Memory B cell (primary cell): ENCODE measurements around the gene ADGRF3.
"Not testable (repeated sequence)": the region's sequence is repeated elsewhere in the genome, so short reads cannot be mapped to it uniquely, and the experiment has no call there.

Experiments
- ATAC-seq: fragments of 150-1000 bp; cut with Tn5 transposase; 2 replicates; pipeline ENCODE4 v1.10.0; 2021; ENCODE audit warnings: low read depth, mild to moderate bottlenecking, moderate library complexity
- DNase-seq, 2 donors: peaks; one replicate each; pipeline ENCODE4 v3.0.0; 2022; ENCODE audit warnings: low spot score in 2 of 2
- H3K27ac Mint-ChIP-seq: one replicate; pipeline ENCODE4 v1.8.0; 2022; ENCODE audit warnings: mild to moderate bottlenecking, moderate library complexity, mixed read lengths
- H3K27me3 Mint-ChIP-seq: one replicate; pipeline ENCODE4 v1.8.0; 2022; ENCODE audit warnings: mixed read lengths
- H3K36me3 Mint-ChIP-seq: one replicate; pipeline ENCODE4 v1.8.0; 2022; ENCODE audit warnings: mild to moderate bottlenecking, mixed read lengths
- H3K4me1 Mint-ChIP-seq: one replicate; pipeline ENCODE4 v1.8.0; 2022; ENCODE audit warnings: mixed read lengths
- H3K4me3 Mint-ChIP-seq: one replicate; pipeline ENCODE4 v1.8.0; 2022; ENCODE audit warnings: mild to moderate bottlenecking, moderate library complexity, mixed read lengths
- H3K9me3 Mint-ChIP-seq: one replicate; pipeline ENCODE4 v1.8.0; 2022; ENCODE audit warnings: mixed read lengths

ADGRF3 gene

GRCh38 chr2:26337298-26337697 is 9.3 kb downstream of the ADGRF3 start:
- Mint-ChIP-seq H3K9me3 (no peaks in the 10 kb centered on the region), H3K4me3 (no peak overlapping the region), H3K27ac (no peak overlapping the region), H3K27me3 (no peaks in the 10 kb centered on the region), H3K4me1 (no peaks in the 10 kb centered on the region), H3K36me3 (no peaks in the 10 kb centered on the region)
- no peak for ATAC-seq
- DNase-seq: no peak

- no peaks in the 10 kb centered on the region for H3K36me3 Mint-ChIP-seq
- no peaks in the 10 kb centered on the region for H3K4me1 Mint-ChIP-seq
- H3K27ac Mint-ChIP-seq: no peak overlapping the region
- ATAC-seq (no peak), DNase-seq (no peak)
- H3K27me3 Mint-ChIP-seq: no peaks in the 10 kb centered on the region
- no peaks in the 10 kb centered on the region for H3K9me3 Mint-ChIP-seq
- H3K4me3 Mint-ChIP-seq: no peak overlapping the region
These were observed 9.9 kb downstream of the ADGRF3 start for GRCh38 chr2:26336719-26337118.

DNA sequence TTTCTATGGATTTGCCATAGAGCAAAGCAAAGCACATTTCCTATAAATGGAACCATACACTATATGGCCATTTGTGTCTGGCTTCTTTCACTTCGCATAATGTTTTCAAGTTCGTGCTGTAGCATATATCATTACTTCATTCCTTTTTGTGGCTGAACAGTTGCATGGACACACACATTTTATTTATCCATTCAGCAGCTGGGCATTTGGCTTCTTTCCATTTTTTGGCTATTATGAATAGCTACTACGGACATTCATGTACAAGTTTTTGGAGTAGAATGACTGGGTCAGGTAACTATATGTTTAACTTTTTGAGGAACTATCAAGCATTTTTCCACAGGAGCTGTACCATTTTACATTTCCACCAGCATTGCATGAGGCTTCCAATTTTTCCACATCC is 11.4 kb downstream of the ADGRF3 start:
- no peaks in the 10 kb centered on the region for H3K36me3 Mint-ChIP-seq
- H3K27ac Mint-ChIP-seq: no peak overlapping the region
- H3K9me3 Mint-ChIP-seq: no peaks in the 10 kb centered on the region
- H3K4me3 Mint-ChIP-seq: no peak overlapping the region
- no peak for DNase-seq
- no peaks in the 10 kb centered on the region for H3K27me3 Mint-ChIP-seq
- no peak for ATAC-seq
- no peaks in the 10 kb centered on the region for H3K4me1 Mint-ChIP-seq

GRCh38 chr2:26333293-26333692 is 13.3 kb downstream of the ADGRF3 start:
- no peak overlapping the region for H3K4me3 Mint-ChIP-seq
- H3K36me3 Mint-ChIP-seq: no peaks in the 10 kb centered on the region
- H3K9me3 Mint-ChIP-seq: no peaks in the 10 kb centered on the region
- no peaks in the 10 kb centered on the region for H3K27me3 Mint-ChIP-seq
- ATAC-seq: no peak
- H3K27ac Mint-ChIP-seq: no peak overlapping the region
- no peaks in the 10 kb centered on the region for H3K4me1 Mint-ChIP-seq
- DNase-seq: no peak

- H3K4me1 Mint-ChIP-seq, ATAC-seq, H3K4me3 Mint-ChIP-seq, H3K27ac Mint-ChIP-seq, H3K9me3 Mint-ChIP-seq, H3K36me3 Mint-ChIP-seq, DNase-seq, H3K27me3 Mint-ChIP-seq: not testable (repeated sequence)
These were observed 15.3 kb downstream of the ADGRF3 start for GRCh38 chr2:26331321-26331720.

DNA sequence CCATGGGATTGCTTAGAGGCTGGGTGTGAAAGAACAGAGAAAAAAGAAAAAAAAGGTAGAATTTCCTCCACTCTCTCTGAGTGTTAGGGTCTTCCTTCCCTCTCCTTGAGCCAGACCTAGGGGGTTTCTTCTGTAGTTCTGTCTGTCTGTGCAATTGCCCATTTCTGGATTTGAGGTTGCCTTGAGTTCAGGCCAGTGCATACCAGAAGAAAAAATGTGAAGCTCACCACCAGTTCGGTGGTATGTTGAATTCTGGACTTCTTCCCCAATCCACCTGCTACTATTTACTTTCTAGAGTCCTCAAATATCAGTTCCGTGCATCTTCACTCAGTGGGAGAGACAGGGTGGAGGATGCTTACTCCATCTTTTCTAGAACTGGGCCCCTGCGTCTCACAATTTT is 16.0 kb downstream of the ADGRF3 start:
- Mint-ChIP-seq H3K4me3 (no peak overlapping the region), H3K4me1 (no peaks in the 10 kb centered on the region), H3K27me3 (no peaks in the 10 kb centered on the region), H3K36me3 (no peaks in the 10 kb centered on the region), H3K27ac (no peak overlapping the region), H3K9me3 (no peaks in the 10 kb centered on the region)
- no peak for DNase-seq
- no peak for ATAC-seq

- Mint-ChIP-seq H3K4me1 (no peaks in the 10 kb centered on the region), H3K27me3 (no peaks in the 10 kb centered on the region), H3K4me3 (no peak overlapping the region), H3K27ac (no peak overlapping the region), H3K9me3 (no peaks in the 10 kb centered on the region), H3K36me3 (no peaks in the 10 kb centered on the region)
- ATAC-seq (peak; percentile 99), DNase-seq (peak; percentile 65 to 70)
These were observed 16.5 kb downstream of the ADGRF3 start for GRCh38 chr2:26330114-26330549.

- not testable (repeated sequence) for DNase-seq, H3K27me3 Mint-ChIP-seq, H3K36me3 Mint-ChIP-seq, H3K4me1 Mint-ChIP-seq, H3K27ac Mint-ChIP-seq, H3K4me3 Mint-ChIP-seq, H3K9me3 Mint-ChIP-seq, ATAC-seq
These were observed 17.5 kb downstream of the ADGRF3 start for GRCh38 chr2:26329083-26329482.

GRCh38 chr2:26327291-26328272 is 19.0 kb downstream of the ADGRF3 start:
- DNase-seq: no peak
- Mint-ChIP-seq H3K27me3 (no peaks in the 10 kb centered on the region), H3K4me1 (no peaks in the 10 kb centered on the region), H3K9me3 (no peaks in the 10 kb centered on the region), H3K36me3 (no peaks in the 10 kb centered on the region), H3K27ac (no peak overlapping the region), H3K4me3 (no peak overlapping the region)
- no peak for ATAC-seq

DNA sequence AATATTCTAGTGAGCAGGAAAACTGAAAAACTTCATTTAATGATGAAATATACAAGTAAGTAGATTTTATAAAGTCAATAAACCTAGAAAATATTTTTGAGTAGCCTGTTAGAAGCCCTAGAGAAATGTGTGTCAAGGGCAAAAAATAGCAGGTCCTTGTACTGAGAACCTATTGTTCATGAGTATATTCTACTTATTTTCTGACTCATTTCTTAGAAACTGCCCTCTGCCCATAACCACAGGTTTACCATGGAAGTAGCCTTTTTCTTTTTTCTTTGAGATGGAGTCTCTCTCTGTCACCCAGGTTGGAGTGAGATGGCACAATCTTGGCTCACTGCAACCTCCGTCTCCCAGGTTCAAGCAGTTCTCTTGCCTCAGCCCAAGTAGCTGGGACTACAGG is 20.1 kb downstream of the ADGRF3 start:
- Mint-ChIP-seq H3K9me3 (no peaks in the 10 kb centered on the region), H3K27ac (no peak overlapping the region), H3K27me3 (no peaks in the 10 kb centered on the region), H3K36me3 (no peaks in the 10 kb centered on the region), H3K4me3 (no peak overlapping the region), H3K4me1 (no peaks in the 10 kb centered on the region)
- DNase-seq: no peak
- ATAC-seq: no peak

DNA sequence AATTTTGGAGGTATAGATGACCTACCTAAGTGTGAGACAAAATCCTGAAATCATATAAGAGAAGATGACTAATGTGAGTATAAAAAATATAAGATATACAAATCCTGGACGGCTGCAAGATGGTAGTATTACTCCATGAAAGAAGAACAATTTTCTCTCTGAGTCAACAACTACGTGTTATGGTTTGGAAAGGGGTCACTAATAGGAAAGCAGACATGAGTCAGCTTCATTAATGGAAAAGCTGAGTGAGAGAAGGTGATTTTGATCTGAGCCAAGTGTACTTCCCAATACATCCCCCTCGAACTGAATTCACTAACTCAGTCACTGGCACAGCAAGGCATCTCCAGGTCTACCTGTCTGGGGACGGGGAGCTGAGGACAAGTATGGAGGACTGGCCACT is 20.7 kb downstream of the ADGRF3 start:
- no peak overlapping the region for H3K27ac Mint-ChIP-seq
- no peak for DNase-seq

DNA sequence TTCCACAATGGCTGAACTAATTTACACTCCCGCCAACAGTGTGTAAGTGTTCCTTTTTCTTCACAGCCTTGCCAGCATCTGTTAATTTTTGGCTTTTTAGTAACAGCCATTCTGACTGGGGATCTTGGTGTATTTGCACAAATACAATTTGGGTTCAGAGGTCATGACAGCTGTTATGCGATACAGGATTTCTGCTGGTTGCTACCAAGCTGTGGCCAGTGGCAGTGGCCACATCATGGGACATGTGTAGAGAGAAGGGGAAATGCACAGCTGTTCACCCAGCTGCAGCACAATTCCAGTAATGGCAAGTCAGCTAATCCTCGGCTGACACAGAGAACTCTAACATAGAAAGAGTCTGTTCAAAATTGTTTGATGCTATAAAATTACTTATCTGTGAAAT is 21.7 kb downstream of the ADGRF3 start:
- Mint-ChIP-seq H3K27ac (no peak overlapping the region), H3K36me3 (no peaks in the 10 kb centered on the region), H3K9me3 (no peaks in the 10 kb centered on the region), H3K4me1 (no peaks in the 10 kb centered on the region), H3K27me3 (no peaks in the 10 kb centered on the region), H3K4me3 (no peak overlapping the region)
- ATAC-seq (no peak), DNase-seq (no peak)

More for the DNA sequence above, 20.7 kb downstream of the ADGRF3 start:
- H3K27me3 Mint-ChIP-seq: no peaks in the 10 kb centered on the region
- no peak for ATAC-seq
- no peaks in the 10 kb centered on the region for H3K4me1 Mint-ChIP-seq
- H3K9me3 Mint-ChIP-seq: no peaks in the 10 kb centered on the region
- H3K36me3 Mint-ChIP-seq: no peaks in the 10 kb centered on the region
- no peak overlapping the region for H3K4me3 Mint-ChIP-seq

DNA sequence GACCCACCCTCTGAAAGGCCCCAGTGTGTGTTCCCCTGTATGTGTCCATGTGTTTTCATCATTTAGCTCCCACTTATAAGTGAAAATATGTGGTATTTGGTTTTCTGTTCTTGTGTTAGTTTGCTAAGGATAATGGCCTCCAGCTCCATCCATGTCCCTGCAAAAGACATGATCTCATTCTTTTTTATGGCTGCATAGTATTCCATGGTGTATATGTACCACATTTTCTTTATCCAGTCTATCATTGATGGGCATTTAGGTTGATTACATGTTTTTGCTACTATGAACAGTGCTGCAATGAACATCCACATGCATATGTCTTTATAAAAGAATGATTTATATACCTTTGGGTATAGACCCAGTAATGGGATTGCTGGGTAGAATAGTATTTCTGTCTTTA is 22.1 kb downstream of the ADGRF3 start:
- DNase-seq, H3K4me3 Mint-ChIP-seq, H3K27ac Mint-ChIP-seq: not testable (repeated sequence)

GRCh38 chr2:26318950-26319349 is 27.6 kb downstream of the ADGRF3 start:
- H3K27me3 Mint-ChIP-seq: no peaks in the 10 kb centered on the region
- peaks cover 2% of the 10 kb centered on the region for H3K4me1 Mint-ChIP-seq
- ATAC-seq (no peak), DNase-seq (no peak)
- no peak overlapping the region for H3K27ac Mint-ChIP-seq
- H3K4me3 Mint-ChIP-seq: no peak overlapping the region
- H3K36me3 Mint-ChIP-seq: no peaks in the 10 kb centered on the region
- no peaks in the 10 kb centered on the region for H3K9me3 Mint-ChIP-seq

More for the DNA sequence above, 22.1 kb downstream of the ADGRF3 start:
- H3K9me3 Mint-ChIP-seq, H3K27me3 Mint-ChIP-seq, ATAC-seq, H3K36me3 Mint-ChIP-seq, H3K4me1 Mint-ChIP-seq: not testable (repeated sequence)
